Fibroblast of lung (primary cell): Measurements from ENCODE around the gene PRELP.

Experiments
- EZH2 ChIP-seq: IDR thresholded peaks from 2 replicates; pipeline ENCODE4 v1.5.1; 2012; ENCODE audit warnings: low read length, control low read depth, mild to moderate bottlenecking; ENCODE audit errors: missing control alignments
- TF ChIP-seq, protein P1 (sequence below), 2 donors: IDR thresholded peaks in 1 of 2; conservative IDR thresholded peaks in 1 of 2; 1 replicate in 1 of 2; 2 replicates in 1 of 2; pipeline ENCODE4 v1.5.1; 2011 to 2012; ENCODE audit warnings: low read length in 2 of 2, control low read depth in 1 of 2, inconsistent platforms in 1 of 2, low read depth in 1 of 2, mild to moderate bottlenecking in 1 of 2

DNA sequence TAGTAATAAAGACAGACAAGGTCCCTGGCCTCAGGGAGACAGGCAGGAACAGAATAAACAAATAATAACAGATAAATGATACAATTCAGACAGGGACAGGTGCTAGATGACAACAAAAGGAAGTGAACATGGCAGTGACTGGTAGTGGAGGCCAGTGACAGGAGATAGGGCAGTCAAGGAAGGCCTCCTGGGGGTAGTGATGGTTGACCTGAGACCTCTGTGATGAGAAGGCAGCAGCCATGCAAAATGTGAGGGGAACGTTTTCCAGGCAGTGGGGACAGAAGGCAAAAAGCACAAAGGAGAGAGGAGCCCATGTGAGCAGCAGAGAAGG is 36.9 kb downstream of the PRELP start:
- TF ChIP-seq EZH2: no peak
- TF ChIP-seq, protein P1, sequence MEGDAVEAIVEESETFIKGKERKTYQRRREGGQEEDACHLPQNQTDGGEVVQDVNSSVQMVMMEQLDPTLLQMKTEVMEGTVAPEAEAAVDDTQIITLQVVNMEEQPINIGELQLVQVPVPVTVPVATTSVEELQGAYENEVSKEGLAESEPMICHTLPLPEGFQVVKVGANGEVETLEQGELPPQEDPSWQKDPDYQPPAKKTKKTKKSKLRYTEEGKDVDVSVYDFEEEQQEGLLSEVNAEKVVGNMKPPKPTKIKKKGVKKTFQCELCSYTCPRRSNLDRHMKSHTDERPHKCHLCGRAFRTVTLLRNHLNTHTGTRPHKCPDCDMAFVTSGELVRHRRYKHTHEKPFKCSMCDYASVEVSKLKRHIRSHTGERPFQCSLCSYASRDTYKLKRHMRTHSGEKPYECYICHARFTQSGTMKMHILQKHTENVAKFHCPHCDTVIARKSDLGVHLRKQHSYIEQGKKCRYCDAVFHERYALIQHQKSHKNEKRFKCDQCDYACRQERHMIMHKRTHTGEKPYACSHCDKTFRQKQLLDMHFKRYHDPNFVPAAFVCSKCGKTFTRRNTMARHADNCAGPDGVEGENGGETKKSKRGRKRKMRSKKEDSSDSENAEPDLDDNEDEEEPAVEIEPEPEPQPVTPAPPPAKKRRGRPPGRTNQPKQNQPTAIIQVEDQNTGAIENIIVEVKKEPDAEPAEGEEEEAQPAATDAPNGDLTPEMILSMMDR (conservative IDR thresholded peaks at IDR 0.05 in 1 of 2, IDR thresholded peaks at IDR 0.05 in 1 of 2; ENCODE audit: low read depth in 1 of 2, low read length in 2 of 2): no peak
